OCI-M2 (cell line): ENCODE results near the gene TUBGCP6.

Experiments used
- DNase-seq: peaks from one replicate; lab custom pipeline; 2025; ENCODE audit not compliant: unreplicated experiment; lab: John Stamatoyannopoulos, UW

TUBGCP6 gene

DNA sequence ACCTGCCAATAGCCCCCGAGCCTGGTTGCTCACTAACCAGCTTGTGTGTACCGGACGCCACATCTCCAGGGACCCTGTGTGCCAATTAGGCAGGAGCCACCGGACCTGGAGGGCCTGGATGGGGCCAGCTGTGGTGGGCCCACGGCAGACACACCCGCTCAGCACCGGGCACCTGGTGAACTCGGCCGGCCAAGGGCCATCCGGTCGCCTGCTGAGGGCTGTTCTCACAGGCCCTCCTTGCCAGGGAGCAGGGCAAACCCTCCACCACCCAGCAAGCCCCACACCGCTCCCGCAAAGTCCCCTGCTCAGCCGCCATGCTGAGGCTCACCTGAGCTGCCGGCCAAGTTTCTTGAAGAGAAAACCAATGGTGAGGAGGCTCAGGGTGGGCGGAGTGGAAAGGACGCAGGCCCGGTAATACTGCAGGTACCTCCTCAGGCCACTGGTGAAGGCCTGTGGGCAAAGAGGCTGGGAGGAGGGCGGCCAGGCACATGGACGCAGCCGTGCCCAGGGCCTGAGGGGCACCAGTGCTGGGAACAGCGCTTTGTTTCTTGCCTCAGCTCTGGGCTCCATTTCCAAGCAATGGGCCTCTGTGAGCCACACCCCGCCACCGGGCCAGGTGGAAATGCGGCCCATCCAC lies 17.1 kb downstream of the TUBGCP6 start:
- DNase-seq: no peak

DNA sequence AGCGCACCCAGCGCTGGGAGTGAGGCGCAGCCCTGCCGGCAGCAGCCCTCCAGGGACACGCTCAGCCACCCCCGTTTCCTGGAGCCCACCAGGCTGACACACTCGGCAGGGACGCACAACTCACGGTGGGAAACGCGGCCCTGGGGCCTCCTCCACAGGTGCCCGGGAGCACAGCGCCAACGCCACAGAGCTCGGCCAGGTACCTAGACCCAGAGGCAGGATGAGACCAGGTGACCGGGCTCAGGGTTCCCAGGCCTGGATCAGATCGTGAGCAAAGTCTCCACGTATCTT lies 18.0 kb downstream of the TUBGCP6 start:
- DNase-seq: no peak

DNA sequence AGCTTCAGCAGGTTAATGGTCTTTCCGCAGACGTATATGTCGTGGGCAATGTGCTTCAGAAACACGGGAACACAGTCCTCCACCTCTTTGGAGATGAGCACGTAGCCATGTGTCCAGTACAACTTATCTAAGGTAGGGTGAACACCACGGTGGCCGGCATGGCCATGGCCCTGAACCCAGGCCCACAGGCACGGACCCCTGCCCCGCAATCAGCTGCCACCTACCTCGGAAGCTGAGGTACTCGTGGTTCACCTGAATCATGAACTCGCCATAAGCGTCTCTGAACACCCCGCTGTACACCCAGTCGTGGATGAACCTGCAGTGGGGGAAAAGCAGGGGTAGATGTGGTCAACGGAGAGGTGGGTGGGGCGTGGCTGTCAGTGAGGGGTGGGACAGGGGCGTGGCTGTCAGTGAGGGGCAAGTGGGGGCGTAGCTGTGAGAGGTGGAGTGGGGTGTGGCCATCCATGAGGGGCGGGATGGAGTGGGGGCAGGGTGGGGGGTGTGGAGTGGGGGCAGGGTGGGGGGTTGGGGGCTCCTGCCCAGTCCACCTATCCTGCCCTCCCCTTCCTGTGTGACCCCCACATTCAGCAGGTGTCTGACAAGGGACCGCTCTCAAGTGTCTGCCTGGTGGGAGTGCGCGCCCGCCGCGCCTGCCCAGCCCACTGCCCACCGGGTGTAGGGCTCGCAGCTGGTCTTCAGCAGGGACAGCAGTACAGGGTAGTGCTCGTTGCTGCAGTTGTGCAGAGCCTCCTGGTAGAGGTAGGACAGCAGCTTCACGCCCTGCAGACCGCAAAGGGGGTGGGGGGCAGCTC lies 18.6 kb downstream of the TUBGCP6 start:
- DNase-seq: no peak

GRCh38 chr22:50225200-50225969 lies 19.4 kb downstream of the TUBGCP6 start:
- DNase-seq: no peak

GRCh38 chr22:50224071-50224470 lies 20.8 kb downstream of the TUBGCP6 start:
- DNase-seq: no peak

DNA sequence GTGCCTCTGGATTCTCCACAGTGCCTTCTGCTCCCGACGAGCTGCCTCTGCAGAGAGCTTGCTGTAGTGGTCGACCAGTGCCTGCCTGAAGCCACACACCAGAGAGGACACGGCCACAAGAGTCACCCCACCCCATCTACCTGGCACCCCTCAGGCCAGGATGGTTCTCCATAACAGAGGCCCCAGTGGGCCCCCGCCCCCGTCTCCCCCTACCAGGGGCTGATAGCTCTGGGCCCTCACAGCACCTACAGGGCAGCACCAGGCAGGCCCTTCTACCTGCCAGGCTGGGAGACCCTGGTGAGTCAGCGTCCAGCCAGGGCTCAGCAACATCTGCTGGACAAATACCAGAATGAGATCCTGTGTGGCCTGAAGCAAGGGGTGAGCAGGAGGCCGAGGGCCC lies 22.3 kb downstream of the TUBGCP6 start:
- no peak for DNase-seq

DNA sequence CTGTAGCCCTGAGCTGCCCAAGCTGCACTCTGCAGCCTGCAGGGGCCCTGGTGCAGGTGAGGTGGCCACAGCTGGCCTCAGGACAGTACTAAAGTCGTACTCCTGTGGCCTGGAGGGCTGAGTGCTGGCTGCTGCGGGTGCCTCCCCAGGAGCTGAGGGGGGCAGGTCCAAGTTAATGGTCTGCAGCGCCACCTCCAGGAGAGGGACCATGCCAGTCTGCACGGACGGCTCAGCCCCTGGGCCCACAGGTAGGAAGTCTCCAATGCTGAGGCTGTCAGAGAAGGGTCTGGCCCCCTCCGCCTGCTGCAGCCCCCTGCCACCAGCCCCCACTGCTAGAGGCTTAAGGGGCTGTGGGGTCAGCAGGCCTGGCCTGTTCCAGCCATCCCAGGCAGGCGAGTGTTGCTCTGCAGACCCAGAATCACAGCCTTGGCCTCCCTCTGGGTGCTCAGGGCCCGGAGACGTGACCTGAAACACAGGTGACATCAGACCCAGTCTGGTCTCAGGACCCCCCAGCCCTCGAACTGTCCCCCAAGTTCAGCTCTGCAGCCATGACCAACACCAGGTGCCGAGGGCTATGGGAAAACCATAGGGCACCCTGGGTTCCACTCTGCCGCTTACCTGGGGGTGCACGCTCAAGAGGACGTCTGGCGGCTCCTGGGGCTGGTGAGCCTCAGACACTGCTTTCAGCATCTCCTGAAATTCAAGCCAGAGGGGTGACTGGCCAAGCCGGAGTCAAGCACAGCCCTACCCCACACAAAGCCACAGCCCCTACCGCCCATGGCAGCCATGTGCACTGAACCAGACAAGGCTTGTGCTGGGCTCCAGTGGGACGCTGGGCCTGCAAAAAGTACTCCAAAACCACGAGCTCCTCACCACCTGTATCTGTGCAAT lies 23.2 kb downstream of the TUBGCP6 start:
- DNase-seq: no peak

- no peak for DNase-seq
Observed at GRCh38 chr22:50220603-50221409, 24.0 kb downstream of the TUBGCP6 start.

- no peak for DNase-seq
Observed at GRCh38 chr22:50219800-50220602, 24.8 kb downstream of the TUBGCP6 start.

- DNase-seq: no peak
Observed at GRCh38 chr22:50218996-50219727, 25.7 kb downstream of the TUBGCP6 start.

- no peak for DNase-seq
Observed at GRCh38 chr22:50218153-50218995, 26.4 kb downstream of the TUBGCP6 start.

DNA sequence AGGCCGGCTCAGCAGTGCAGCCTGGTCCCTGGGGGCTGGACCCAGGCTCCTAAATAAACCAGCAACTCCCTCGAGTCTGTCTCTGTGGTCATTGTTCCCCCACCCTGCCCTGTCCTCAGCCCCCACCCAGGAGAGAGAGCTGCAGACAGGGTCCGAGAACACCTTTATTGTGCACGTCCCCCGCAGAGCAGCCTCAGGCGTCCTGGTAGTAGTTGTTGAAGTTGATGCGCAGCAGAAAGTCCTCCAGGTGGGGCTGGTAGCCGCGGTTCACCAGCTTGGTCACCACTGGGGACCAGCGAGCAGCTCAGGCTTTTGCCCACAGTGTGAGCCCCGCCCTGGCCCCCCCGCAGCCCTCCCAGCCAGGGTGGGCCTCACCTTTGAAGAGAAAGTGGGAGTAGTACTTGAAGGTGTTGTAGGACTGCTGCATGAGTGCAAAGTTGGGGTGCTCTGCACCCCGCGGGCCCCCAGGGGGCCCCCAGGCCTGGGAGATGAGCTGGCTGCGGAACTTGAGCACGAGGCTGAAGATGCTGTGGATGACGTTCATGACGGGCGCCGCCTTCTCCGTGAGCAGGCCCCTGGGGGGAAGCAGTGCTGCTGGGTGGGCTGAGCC lies 27.2 kb downstream of the TUBGCP6 start:
- no peak for DNase-seq

DNA sequence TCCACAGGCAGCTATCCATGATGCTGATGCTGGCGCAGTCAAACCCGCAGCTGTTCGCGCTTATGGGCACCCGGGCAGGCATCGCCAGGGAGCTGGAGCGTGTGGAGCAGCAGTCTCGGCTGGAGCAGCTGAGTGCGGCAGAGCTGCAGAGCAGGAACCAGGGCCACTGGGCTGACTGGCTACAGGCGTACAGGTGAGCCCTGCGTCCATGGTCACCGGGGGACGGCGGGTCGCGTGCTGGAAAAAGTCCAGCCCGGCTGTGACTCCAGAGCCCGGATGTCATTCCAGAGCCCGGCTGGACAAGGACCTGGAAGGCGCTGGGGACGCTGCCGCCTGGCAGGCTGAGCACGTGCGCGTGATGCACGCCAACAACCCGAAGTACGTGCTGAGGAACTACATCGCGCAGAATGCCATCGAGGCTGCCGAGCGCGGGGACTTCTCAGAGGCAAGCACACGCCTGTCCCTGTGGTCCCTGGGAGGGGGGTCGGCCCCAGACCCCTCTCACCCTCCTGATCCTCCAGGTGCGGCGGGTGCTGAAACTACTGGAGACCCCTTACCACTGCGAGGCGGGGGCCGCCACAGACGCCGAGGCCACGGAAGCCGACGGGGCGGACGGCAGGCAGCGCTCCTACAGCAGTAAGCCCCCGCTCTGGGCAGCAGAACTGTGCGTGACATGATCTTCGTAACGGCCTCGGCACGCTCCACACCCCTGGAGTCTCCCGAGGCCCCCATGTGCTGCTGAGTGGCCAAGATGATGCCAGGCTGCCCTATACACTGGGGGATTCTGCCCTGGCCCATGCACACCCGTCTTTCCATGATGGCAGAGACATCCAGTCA lies 27.9 kb downstream of the TUBGCP6 start:
- no peak for DNase-seq

DNA sequence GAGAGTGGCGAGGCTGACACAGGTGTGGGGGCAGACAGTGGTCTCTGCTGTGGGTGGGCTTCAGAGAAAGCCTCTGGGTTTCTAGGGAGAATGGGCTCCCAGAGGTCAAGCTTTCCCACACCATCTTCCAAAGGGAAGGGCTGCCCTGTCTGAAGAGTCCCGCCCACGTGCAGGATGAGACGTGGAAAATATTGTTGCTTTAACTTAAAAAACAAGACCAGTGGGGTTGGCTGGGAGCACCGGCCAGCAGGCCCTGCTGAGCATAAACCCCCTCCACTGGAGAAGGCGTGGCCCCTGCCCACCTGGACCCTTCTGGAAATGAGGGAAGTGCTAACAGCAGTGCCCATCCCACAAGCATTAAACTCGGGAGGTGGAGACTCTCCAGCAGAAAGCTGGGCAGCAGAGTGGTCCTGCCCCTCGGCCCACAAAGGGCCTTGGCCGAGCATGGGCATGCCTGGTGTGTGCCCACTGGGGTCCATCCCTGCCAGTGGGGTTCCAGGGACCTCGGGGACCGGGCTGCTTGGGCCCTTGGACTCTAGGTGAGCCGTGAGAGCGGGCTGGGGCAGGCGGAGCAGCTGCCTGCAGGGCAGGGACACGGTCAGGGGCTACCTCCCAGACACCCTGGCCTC lies 28.7 kb downstream of the TUBGCP6 start:
- DNase-seq: no peak

DNA sequence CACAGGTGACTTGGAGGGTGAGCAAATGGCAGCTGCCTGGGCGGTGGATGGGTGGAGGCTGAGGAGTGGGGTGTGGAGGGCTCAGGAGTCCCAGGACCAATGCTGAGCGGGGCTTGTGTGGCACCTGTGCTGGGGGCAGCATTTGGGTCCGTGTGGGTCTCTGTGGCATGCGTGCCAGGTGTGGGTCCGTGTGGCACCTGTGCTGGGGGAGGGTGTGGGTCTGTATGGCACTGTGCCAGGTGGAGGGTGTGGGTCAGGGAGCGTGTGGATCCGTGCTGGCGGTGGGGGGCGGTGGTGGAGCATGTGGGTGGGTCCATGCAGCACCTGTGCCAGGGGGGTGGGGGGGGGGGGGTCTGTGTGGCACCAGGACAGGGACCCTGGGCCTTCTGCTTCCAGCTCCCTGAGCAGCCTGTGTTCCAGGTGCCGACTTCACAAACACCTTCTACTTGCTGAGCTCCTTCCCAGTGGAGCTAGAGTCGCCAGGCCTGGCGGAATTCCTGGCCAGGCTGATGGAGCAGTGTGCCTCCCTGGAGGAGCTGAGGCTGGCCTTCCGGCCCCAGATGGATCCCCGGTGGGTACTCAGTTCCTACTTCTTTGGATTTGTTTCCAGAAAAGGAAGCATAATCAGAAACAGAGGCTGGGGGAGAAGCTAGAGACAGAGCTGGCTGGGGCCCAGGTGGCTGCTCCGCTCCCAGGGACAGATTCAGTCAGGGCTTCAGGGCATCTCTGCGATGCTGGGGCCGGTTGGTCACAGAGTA lies 29.3 kb downstream of the TUBGCP6 start:
- no peak for DNase-seq
